Stimulated activated CD4-positive, alpha-beta T cell treated with anti-CD3 and anti-CD28 coated beads, TNF-alpha, amount 100 ng/mL, for 48 hours (primary cell): ENCODE measurements around the gene CGB3.
"Not testable (repeated sequence)": the region's sequence is repeated elsewhere in the genome, so short reads cannot be mapped to it uniquely, and the experiment has no call there.

ENCODE experiments used
- DNase-seq, 3 donors: peaks; one replicate each; pipeline ENCODE4 v3.0.0-alpha.2; 2020; ENCODE audit warnings: low read depth in 3 of 3

Gene CGB3

DNA sequence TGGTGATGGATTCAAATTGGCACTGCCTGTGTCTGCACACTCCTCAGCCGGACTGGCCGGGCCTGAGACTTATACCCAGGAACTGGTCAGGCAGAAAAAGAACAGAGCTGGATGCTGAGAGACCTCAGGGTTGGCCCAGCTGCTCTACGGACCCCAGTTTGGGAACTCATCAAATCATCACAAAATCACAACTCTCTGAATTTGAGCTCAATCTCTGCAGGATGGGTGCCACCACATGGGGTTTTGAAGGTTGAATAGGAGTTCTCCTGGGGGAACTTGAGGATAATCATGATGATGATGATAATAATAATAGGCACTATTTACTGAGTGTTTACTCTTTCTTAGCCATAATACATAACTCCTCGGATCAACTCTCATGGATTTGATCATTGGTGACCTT lies 18.5 kb upstream of the CGB3 start:
- not testable (repeated sequence) for DNase-seq

GRCh38 chr19:49042177-49042576 lies 18.0 kb upstream of the CGB3 start:
- DNase-seq = no peak

GRCh38 chr19:49039736-49040135 lies 15.6 kb upstream of the CGB3 start:
- DNase-seq = not testable (repeated sequence)

GRCh38 chr19:49038557-49039276 lies 14.6 kb upstream of the CGB3 start:
- DNase-seq = not testable (repeated sequence)

DNA sequence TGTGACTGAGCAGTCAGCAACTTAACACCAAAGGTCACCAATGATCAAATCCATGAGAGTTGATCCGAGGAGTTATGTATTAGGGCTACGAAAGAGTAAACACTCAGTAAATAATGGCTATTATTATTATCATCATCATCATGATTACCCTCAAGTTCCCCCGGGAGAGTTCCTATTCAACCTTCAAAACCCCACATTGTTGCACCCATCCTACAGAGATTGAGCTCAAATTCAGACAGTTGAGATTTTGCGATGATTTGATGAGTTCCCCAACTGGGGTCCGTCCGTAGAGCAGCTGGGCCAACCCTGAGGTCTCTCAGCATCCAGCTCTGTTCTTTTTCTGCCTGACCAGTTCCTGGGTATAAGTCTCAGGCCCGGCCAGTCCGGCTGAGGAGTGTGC lies 14.0 kb upstream of the CGB3 start:
- not testable (repeated sequence) for DNase-seq

DNA sequence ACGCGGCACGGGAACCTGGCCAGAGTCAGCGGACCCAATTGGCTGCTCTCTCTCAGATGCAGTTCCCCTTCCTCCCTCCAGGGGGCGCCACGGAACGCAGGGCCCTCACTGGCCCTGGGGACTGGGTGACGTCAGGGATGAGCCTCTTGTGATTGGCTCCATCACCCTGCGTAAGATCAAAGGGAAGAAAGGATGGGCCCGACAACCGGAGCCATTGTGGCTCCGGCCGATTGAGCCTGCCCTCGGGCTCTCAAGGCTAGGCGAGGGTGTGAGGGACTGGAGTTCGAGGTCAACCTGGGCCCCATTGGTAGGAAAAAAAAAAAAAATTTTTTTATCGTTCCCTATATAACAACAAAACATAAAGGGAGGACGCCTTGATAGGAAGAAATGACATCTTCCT lies 12.7 kb upstream of the CGB3 start, which contains the start of gene CGB1:
Gene CGB1, minus strand, starts transcription at position 81 of the 400 bp plus-strand sequence. CDS start 184 bp downstream, outside the sequence.
- peak; percentile 37 to 54 (median 41) for DNase-seq

- peak; percentile 53 to 82 (median 72) for DNase-seq
These were observed 7.6 kb upstream of the CGB3 start, which contains the start of gene CGB2 for GRCh38 chr19:49031642-49032301. CGB2 (plus strand) TSS chr19:49031890; CDS start chr19:49032096, 206 bp downstream.

DNA sequence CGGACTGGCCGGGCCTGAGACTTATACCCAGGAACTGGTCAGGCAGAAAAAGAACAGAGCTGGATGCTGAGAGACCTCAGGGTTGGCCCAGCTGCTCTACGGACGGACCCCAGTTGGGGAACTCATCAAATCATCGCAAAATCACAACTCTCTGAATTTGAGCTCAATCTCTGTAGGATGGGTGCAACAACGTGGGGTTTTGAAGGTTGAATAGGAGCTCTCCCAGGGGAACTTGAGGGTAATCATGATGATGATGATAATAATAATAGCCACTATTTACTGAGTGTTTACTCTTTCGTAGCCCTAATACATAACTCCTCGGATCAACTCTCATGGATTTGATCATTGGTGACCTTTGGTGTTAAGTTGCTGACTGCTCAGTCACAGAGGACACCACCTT lies 6.2 kb upstream of the CGB3 start:
- DNase-seq = not testable (repeated sequence)

- not testable (repeated sequence) for DNase-seq
These were observed 5.6 kb upstream of the CGB3 start for GRCh38 chr19:49029749-49030148.

GRCh38 chr19:49028686-49029085 lies 4.6 kb upstream of the CGB3 start:
- not testable (repeated sequence) for DNase-seq

- not testable (repeated sequence) for DNase-seq
These were observed 1.5 kb upstream of the CGB3 start for GRCh38 chr19:49025599-49025998.

DNA sequence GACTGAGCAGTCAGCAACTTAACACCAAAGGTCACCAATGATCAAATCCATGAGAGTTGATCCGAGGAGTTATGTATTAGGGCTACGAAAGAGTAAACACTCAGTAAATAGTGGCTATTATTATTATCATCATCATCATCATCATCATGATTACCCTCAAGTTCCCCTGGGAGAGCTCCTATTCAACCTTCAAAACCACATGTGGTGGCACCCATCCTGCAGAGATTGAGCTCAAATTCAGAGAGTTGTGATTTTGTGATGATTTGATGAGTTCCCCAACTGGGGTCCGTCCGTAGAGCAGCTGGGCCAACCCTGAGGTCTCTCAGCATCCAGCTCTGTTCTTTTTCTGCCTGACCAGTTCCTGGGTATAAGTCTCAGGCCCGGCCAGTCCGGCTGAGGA lies 955 bp upstream of the CGB3 start:
- not testable (repeated sequence) for DNase-seq

DNA sequence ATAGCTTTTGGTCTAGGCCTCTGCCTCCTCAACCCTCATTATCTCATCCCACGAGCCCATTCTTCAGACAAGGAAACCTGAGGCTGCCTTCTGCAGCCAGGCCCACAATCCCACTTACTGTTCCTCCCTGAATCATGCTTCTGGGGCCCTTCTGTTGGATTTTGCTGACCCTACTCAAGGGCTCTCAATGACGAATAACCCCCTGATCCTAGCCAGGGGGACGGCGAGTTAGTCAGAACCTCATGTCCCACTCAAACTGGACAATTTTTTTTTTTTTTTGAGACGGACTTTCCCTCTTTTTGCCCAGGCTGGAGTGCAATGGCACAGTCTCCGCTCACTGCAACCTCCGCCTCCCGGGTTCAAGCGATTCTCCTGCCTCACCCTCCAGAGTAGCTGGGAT lies 2.0 kb downstream of the CGB3 start:
- no peak for DNase-seq

GRCh38 chr19:49020931-49021895 lies 2.9 kb downstream of the CGB3 start:
- DNase-seq = no peak

GRCh38 chr19:49020342-49020741 lies 3.8 kb downstream of the CGB3 start:
- DNase-seq = no peak

- peak; percentile 32 to 73 (median 38) for DNase-seq
These were observed 4.7 kb downstream of the CGB3 start for GRCh38 chr19:49019242-49019932.

GRCh38 chr19:49018388-49019241 lies 5.5 kb downstream of the CGB3 start:
- DNase-seq = not testable (repeated sequence)

GRCh38 chr19:49017666-49018351 lies 6.3 kb downstream of the CGB3 start:
- DNase-seq = peak; percentile 30 to 50 (median 38)

GRCh38 chr19:49017041-49017665 lies 7.0 kb downstream of the CGB3 start, which contains the start of gene LHB:
LHB (minus strand) TSS chr19:49017091; CDS start chr19:49017081, 10 bp downstream.
- no peak for DNase-seq
